ENCODE data around the gene ABHD15.

Gene ABHD15

GRCh38 chr17:29514792-29515191 lies 52.0 kb downstream of the ABHD15 start:
- DNase-seq, result no peak

DNA sequence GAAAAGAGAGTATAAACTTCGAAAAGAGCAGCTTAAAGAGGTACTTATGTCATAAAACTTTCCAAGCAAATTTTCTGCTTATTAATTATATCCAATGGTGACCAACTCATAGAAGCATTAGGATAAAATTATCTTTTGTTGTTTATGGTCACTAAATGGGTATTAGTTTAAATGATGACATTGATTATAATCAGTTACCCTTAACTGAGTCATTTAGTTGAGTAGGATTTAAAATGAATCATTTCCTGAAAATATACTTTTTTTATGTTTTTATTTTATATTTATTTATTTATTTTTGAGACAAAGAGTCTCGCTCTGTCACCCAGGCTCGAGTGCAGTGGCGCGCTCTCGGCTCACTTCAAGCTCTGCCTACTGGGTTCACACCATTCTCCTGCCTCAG lies 55.9 kb downstream of the ABHD15 start:
- DNase-seq, result no peak

Data from KG1 (cell line).